ENCODE measurements around the gene INPP5K. TPM values are rescaled to one million over a fixed set of nuclear protein-coding genes. Genes with fewer than 3 reads are reported as not detected.

INPP5K gene
- polyA plus RNA-seq, 1 experiment = 25.9 TPM

DNA sequence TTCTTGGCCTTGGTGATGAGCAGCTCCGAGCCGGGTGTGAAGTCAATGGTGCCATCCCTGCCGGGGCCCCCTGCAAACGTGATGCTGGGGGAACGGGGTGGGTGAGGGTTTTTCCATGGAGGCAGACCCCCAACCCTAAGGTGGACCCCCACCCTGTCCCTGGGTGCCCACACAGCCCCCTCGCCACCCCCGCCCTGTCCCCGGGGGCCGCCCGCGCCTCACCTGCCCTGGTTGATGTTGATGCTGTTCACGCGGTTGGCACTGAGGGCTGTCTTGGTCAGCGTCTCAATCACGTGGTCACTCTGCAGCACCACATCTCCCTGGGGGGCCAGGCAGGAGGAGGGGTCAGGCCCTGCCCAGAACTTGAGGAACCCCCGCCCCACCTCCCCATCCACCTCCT is 49.2 kb downstream of the INPP5K start:
- DNase-seq (ENCODE audit: low read depth, low spot score) = no peak
- TF ChIP-seq, protein P1, sequence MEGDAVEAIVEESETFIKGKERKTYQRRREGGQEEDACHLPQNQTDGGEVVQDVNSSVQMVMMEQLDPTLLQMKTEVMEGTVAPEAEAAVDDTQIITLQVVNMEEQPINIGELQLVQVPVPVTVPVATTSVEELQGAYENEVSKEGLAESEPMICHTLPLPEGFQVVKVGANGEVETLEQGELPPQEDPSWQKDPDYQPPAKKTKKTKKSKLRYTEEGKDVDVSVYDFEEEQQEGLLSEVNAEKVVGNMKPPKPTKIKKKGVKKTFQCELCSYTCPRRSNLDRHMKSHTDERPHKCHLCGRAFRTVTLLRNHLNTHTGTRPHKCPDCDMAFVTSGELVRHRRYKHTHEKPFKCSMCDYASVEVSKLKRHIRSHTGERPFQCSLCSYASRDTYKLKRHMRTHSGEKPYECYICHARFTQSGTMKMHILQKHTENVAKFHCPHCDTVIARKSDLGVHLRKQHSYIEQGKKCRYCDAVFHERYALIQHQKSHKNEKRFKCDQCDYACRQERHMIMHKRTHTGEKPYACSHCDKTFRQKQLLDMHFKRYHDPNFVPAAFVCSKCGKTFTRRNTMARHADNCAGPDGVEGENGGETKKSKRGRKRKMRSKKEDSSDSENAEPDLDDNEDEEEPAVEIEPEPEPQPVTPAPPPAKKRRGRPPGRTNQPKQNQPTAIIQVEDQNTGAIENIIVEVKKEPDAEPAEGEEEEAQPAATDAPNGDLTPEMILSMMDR (IDR thresholded peaks at IDR 0.05; ENCODE audit: low read depth, low read length) = no peak
- ChIA-PET CTCF (no interaction called here), POLR2A (interaction anchor here (1.6 kb wide), 1 partner anchor 10 kb away, joined by 3 read pairs; no protein-coding TSS in a partner anchor)
- Histone ChIP-seq H3K4me3 (ENCODE audit: low read depth, low read length) (no peak overlapping the region), H3K27ac (ENCODE audit: low read depth, low read length) (no peak overlapping the region), H3K9me3 (ENCODE audit: control insufficient read depth, insufficient read depth, low read length) (no peaks in the 10 kb centered on the region; the same call in 1 of the 2 replicates), H3K27me3 (ENCODE audit: control insufficient read depth, insufficient read depth, low read length) (no peaks in the 10 kb centered on the region)

DNA sequence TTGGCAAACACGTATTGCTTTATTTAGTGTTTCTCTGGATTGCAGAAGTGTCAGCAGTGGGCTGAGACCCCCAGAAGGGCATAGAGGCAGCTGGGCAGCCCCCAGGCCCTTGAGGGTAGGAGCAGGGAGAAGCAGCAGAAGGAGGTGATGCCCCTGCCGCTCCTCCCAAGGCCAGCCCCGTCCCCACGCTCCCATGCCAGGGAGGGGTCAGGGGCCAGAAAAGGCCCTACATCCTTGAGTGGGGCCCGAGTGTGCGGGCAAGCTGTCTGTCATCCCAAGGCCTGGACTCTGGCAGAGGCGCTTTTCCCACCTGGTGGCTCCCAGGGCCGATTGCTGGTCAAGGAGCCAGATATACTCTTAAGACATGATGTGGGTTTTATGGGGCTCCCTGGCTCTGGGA is 52.2 kb downstream of the INPP5K start:
- H3K9me3 ChIP-seq (ENCODE audit: control insufficient read depth, insufficient read depth, low read length) = peaks cover 5% of the 10 kb centered on the region; the same call in 1 of the 2 replicates
- no peak for DNase-seq (ENCODE audit: low read depth, low spot score)
- POLR2A ChIA-PET = no interaction called here
- TF ChIP-seq, protein P1 (IDR thresholded peaks at IDR 0.05; ENCODE audit: low read depth, low read length) = no peak
- no peak overlapping the region for H3K4me3 ChIP-seq (ENCODE audit: low read depth, low read length)
- no peaks in the 10 kb centered on the region for H3K27me3 ChIP-seq (ENCODE audit: control insufficient read depth, insufficient read depth, low read length)
- CTCF ChIA-PET = no interaction called here
- no peak overlapping the region for H3K27ac ChIP-seq (ENCODE audit: low read depth, low read length)

DNA sequence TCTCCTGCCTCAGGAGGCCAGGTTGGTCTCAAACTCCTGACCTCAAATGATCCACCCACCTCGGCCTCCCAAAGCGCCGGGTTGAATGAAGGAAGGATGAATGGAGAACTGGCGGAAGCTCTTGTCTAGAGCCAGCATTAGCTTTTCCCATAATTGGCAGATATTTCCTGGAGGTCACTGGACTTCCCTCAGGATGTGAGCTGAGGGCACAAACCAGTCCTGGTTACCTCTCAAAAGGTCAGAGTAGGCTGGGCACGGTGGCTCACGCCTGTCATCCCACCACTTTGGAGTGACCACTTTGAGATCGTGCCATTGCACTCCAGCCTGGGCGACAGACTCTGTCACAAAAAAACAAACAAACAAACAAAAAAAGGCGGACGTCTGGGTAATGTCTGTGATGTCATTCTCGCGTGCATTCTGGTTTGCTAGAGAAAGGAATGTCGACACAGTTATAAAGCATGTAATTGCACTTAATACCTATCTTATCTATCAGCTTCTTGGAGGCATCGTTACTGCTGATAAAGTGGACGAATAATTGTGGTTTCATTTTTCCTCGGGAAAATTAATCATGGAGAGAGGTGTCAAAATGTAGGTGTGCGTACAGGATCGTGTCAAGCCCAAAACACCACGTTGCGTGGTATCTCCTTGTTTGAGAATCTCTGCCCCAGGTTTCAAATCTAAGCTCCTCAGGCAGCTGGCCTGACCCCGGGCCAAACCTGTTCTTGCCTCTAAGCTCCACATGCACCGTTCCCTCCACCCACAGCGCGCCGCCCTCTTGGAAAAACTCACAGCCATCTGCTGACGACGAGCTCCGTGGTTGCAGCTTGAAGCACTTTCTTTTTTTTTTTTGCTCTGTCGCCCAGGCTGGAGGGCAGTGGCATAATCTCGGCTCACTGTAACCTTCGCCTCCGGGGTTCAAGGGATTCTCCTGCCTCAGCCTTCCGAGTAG is 54.0 kb downstream of the INPP5K start:
- ChIA-PET POLR2A (interaction anchor here (1.2 kb wide), 1 partner anchor 10 kb away, joined by 3 read pairs; no protein-coding TSS in a partner anchor), CTCF (interaction anchor here (0.8 to 1.0 kb wide), 2 partner anchors 97 to 98 kb away, joined by 4 to 5 read pairs; no protein-coding TSS in a partner anchor)
- no peak overlapping the region for H3K27ac ChIP-seq (ENCODE audit: low read depth, low read length)
- peaks cover 5% of the 10 kb centered on the region; the same call in 1 of the 2 replicates for H3K9me3 ChIP-seq (ENCODE audit: control insufficient read depth, insufficient read depth, low read length)
- H3K4me3 ChIP-seq (ENCODE audit: low read depth, low read length) = no peak overlapping the region
- H3K27me3 ChIP-seq (ENCODE audit: control insufficient read depth, insufficient read depth, low read length) = no peaks in the 10 kb centered on the region
- no peak for DNase-seq (ENCODE audit: low read depth, low spot score)
- TF ChIP-seq, protein P1 (IDR thresholded peaks at IDR 0.05; ENCODE audit: low read depth, low read length) = no peak

DNA sequence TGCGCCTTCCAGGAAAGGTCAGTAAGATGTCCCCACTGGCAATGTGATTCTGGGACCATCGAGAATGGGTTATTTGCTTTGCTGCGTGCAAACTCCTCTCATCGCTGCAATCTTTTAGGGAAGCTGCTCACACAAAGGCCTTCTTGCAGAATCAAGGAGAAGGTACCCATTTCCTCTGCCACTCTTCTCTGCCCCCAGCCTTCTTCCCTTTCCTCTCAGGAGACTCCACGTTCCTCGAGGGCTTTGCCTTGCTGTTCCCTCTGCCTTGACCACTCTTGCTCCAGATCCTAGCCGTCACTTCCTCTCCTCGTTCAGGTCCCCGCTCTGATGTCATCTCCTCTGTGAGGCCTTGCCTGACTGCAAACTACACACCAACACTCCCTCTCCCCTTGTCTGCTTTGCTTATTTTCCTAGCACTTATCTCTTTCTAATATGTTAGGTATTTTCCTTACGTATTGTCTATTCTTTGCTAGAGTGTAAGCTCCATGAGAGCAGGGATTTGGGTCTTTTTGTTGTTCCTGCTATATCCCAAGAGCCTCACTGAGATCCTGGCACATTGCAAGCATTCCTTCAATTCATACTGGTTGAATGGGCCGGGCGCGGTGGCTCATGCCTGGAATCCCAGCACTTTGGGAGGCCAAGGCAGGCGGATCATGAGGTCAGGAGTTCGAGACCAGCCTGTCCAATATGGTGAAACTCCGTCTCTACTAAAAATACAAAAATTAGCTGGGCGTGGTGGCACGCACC is 55.0 kb downstream of the INPP5K start:
- no peak overlapping the region for H3K27ac ChIP-seq (ENCODE audit: low read depth, low read length)
- CTCF ChIA-PET = interaction anchor here (0.8 to 1.5 kb wide), 2 partner anchors 96 kb away, joined by 4 to 6 read pairs; no protein-coding TSS in a partner anchor

More for the DNA sequence above, 55.0 kb downstream of the INPP5K start:
- TF ChIP-seq, protein P1 (IDR thresholded peaks at IDR 0.05; ENCODE audit: low read depth, low read length) = no peak
- POLR2A ChIA-PET = no interaction called here
- Histone ChIP-seq H3K4me3 (ENCODE audit: low read depth, low read length) (no peak overlapping the region), H3K9me3 (ENCODE audit: control insufficient read depth, insufficient read depth, low read length) (peaks cover 5% of the 10 kb centered on the region; the same call in 1 of the 2 replicates), H3K27me3 (ENCODE audit: control insufficient read depth, insufficient read depth, low read length) (no peaks in the 10 kb centered on the region)
- DNase-seq (ENCODE audit: low read depth, low spot score) = no peak

Data from AG04450 (cell line).